Parathyroid adenoma (tissue), 2 donors: Measurements from ENCODE around the gene NDC1.

Source experiments
- H2AFZ ChIP-seq: fragments of 300-600 bp; sonication (generic); one replicate; pipeline ENCODE4 v1.7.0; 2017; ENCODE audit warnings: antibody characterized with exemption, mild to moderate bottlenecking
- H3K27ac ChIP-seq: fragments of 300-600 bp; sonication (generic); one replicate; pipeline ENCODE4 v1.7.0; 2017
- H3K27me3 ChIP-seq: fragments of 300-600 bp; sonication (generic); one replicate; pipeline ENCODE4 v1.7.0; 2017; ENCODE audit warnings: low read length; ENCODE audit not compliant: control insufficient read depth, insufficient read depth
- H3K36me3 ChIP-seq: fragments of 300-600 bp; sonication (generic); one replicate; pipeline ENCODE4 v1.7.0; 2017; ENCODE audit warnings: low read length; ENCODE audit not compliant: control insufficient read depth, insufficient read depth
- H3K4me1 ChIP-seq: fragments of 300-600 bp; sonication (generic); one replicate; pipeline ENCODE4 v1.7.0; 2017; ENCODE audit warnings: control low read depth
- H3K4me2 ChIP-seq: fragments of 300-600 bp; sonication (generic); one replicate; pipeline ENCODE4 v1.7.0; 2017; ENCODE audit warnings: low read length
- H3K4me3 ChIP-seq: fragments of 300-600 bp; sonication (generic); one replicate; pipeline ENCODE4 v1.7.0; 2017; ENCODE audit warnings: low read depth, low read length
- H3K79me2 ChIP-seq: fragments of 300-600 bp; sonication (generic); one replicate; pipeline ENCODE4 v1.7.0; 2017; ENCODE audit warnings: control low read depth
- H3K9ac ChIP-seq: fragments of 300-600 bp; sonication (generic); one replicate; pipeline ENCODE4 v1.7.0; 2017; ENCODE audit warnings: mild to moderate bottlenecking
- H3K9me3 ChIP-seq: fragments of 300-600 bp; sonication (generic); one replicate; pipeline ENCODE4 v1.7.0; 2017; ENCODE audit warnings: low read length; ENCODE audit not compliant: control insufficient read depth
- CTCF ChIP-seq: fragments of 300-600 bp; sonication (generic); IDR thresholded peaks from one replicate; pipeline ENCODE4 v1.7.0; 2017; ENCODE audit warnings: antibody characterized with exemption, mild to moderate bottlenecking
- donor health status: primary hyperparathyroidism.

The NDC1 gene

GRCh38 chr1:53737648-53738204 lies 100.4 kb downstream of the NDC1 start:
- no peak for TF ChIP-seq CTCF
- Histone ChIP-seq H2AFZ (peak overlapping the region; percentile 72), H3K79me2 (no peaks in the 10 kb centered on the region), H3K4me2 (peak overlapping the region; percentile 83), H3K27ac (no peak overlapping the region), H3K9me3 (no peaks in the 10 kb centered on the region), H3K4me1 (no peaks in the 10 kb centered on the region), H3K27me3 (no peaks in the 10 kb centered on the region), H3K4me3 (peak overlapping the region; percentile 45), H3K9ac (no peak overlapping the region), H3K36me3 (no peaks in the 10 kb centered on the region)

GRCh38 chr1:53736290-53736689 lies 101.8 kb downstream of the NDC1 start:
- Histone ChIP-seq H3K79me2 (no peaks in the 10 kb centered on the region), H3K27me3 (no peaks in the 10 kb centered on the region), H3K4me2 (no peak overlapping the region), H3K4me3 (no peak overlapping the region), H3K36me3 (no peaks in the 10 kb centered on the region), H2AFZ (no peak overlapping the region), H3K9ac (no peak overlapping the region), H3K9me3 (no peaks in the 10 kb centered on the region), H3K4me1 (no peaks in the 10 kb centered on the region), H3K27ac (no peak overlapping the region)
- no peak for TF ChIP-seq CTCF

GRCh38 chr1:53735681-53736080 lies 102.4 kb downstream of the NDC1 start:
- Histone ChIP-seq H3K9me3 (no peaks in the 10 kb centered on the region), H3K36me3 (no peaks in the 10 kb centered on the region), H3K79me2 (no peaks in the 10 kb centered on the region), H3K27ac (no peak overlapping the region), H3K9ac (no peak overlapping the region), H3K4me3 (no peak overlapping the region), H3K27me3 (no peaks in the 10 kb centered on the region), H2AFZ (no peak overlapping the region), H3K4me2 (no peak overlapping the region), H3K4me1 (no peaks in the 10 kb centered on the region)
- TF ChIP-seq CTCF, result no peak

GRCh38 chr1:53735261-53735660 lies 102.8 kb downstream of the NDC1 start:
- Histone ChIP-seq H3K27me3 (no peaks in the 10 kb centered on the region), H3K9ac (no peak overlapping the region), H3K4me2 (no peak overlapping the region), H3K4me3 (no peak overlapping the region), H3K9me3 (no peaks in the 10 kb centered on the region), H3K27ac (no peak overlapping the region), H3K79me2 (no peaks in the 10 kb centered on the region), H3K36me3 (no peaks in the 10 kb centered on the region), H3K4me1 (no peaks in the 10 kb centered on the region), H2AFZ (no peak overlapping the region)
- no peak for TF ChIP-seq CTCF

- Histone ChIP-seq H3K79me2 (no peaks in the 10 kb centered on the region), H3K27me3 (no peaks in the 10 kb centered on the region), H3K4me1 (no peaks in the 10 kb centered on the region), H3K4me3 (no peak overlapping the region), H3K36me3 (no peaks in the 10 kb centered on the region), H3K9ac (no peak overlapping the region), H2AFZ (no peak overlapping the region), H3K9me3 (no peaks in the 10 kb centered on the region), H3K27ac (no peak overlapping the region), H3K4me2 (no peak overlapping the region)
- no peak for TF ChIP-seq CTCF
Observed at GRCh38 chr1:53734650-53735211, 103.4 kb downstream of the NDC1 start.
